SU-DHL-6 (cell line): Measurements from ENCODE around the gene EHBP1.

Experiments
- H2AFZ ChIP-seq: fragments of 200-600 bp; sonication (generic); 2 replicates; pipeline ENCODE4 v1.6.1; 2014; ENCODE audit warnings: low read depth, mild to moderate bottlenecking, moderate library complexity, mixed read lengths, antibody characterized with exemption, low read length; ENCODE audit not compliant: severe bottlenecking
- H3F3A ChIP-seq: fragments of 200-600 bp; shearing (Covaris generic); 2 replicates; pipeline ENCODE4 v1.6.0; 2016; ENCODE audit warnings: antibody characterized with exemption, mild to moderate bottlenecking; ENCODE audit not compliant: insufficient read depth
- H3K27ac ChIP-seq: fragments of 200-600 bp; sonication (generic); 2 replicates; pipeline ENCODE4 v1.5.1; 2016; ENCODE audit warnings: low read depth, mild to moderate bottlenecking, low read length, moderate library complexity, mixed read lengths
- H3K27me3 ChIP-seq: fragments of 200-600 bp; sonication (generic), shearing (Covaris generic); 2 replicates; pipeline ENCODE4 v1.6.0; 2014; ENCODE audit warnings: mild to moderate bottlenecking, low read length
- H3K36me3 ChIP-seq: fragments of 200-600 bp; sonication (generic); 2 replicates; pipeline ENCODE4 v1.6.1; 2014; ENCODE audit warnings: mild to moderate bottlenecking, low read length, mixed read lengths
- H3K4me2 ChIP-seq: fragments of 300-600, 200-600 bp; shearing (Covaris generic), sonication (generic); 2 replicates; pipeline ENCODE4 v1.6.0; 2014; ENCODE audit warnings: low read length, low read depth, mild to moderate bottlenecking; ENCODE audit not compliant: poor library complexity, severe bottlenecking
- H3K4me3 ChIP-seq: fragments of 200-600 bp; sonication (generic); 2 replicates; pipeline ENCODE4 v1.5.1; 2014; ENCODE audit warnings: antibody characterized with exemption, low read length, mild to moderate bottlenecking, mixed read lengths; ENCODE audit not compliant: insufficient read depth, poor library complexity, severe bottlenecking
- H3K79me2 ChIP-seq: fragments of 200-600 bp; sonication (generic); 2 replicates; pipeline ENCODE4 v1.6.1; 2014; ENCODE audit warnings: mild to moderate bottlenecking, low read length, moderate library complexity; ENCODE audit not compliant: insufficient read depth
- H3K9ac ChIP-seq: fragments of 200-600 bp; sonication (generic); 2 replicates; pipeline ENCODE4 v1.7.0; 2014; ENCODE audit warnings: mild to moderate bottlenecking, low read length
- H3K9me2 ChIP-seq: fragments of 200-600 bp; sonication (generic); replicated peaks from 2 replicates; pipeline ENCODE4 v1.6.1; 2014; ENCODE audit warnings: low read length; ENCODE audit not compliant: insufficient read depth
- H3K9me3 ChIP-seq: fragments of 200-600 bp; sonication (generic); 2 replicates; pipeline ENCODE4 v1.6.1; 2014; ENCODE audit warnings: low read length, mixed read lengths; ENCODE audit not compliant: insufficient read depth
- H4K20me1 ChIP-seq: fragments of 200-600 bp; sonication (generic); 2 replicates; pipeline ENCODE4 v1.6.1; 2014; ENCODE audit warnings: low read depth, mild to moderate bottlenecking, antibody characterized with exemption, low read length, moderate library complexity, mixed read lengths
- CTCF ChIP-seq: fragments of 200-600 bp; sonication (generic); IDR thresholded peaks from one replicate; pipeline ENCODE4 v1.5.1; 2017; ENCODE audit warnings: antibody characterized with exemption, mild to moderate bottlenecking, low read length, moderate library complexity; ENCODE audit not compliant: insufficient read depth, poor library complexity, severe bottlenecking
- EZH2phosphoT487 ChIP-seq: fragments of 200-600 bp; sonication (generic), shearing (Covaris generic); conservative IDR thresholded peaks from 2 replicates; pipeline ENCODE4 v1.6.1; 2018; ENCODE audit warnings: mild to moderate bottlenecking, antibody characterized with exemption, low read length, moderate library complexity, mixed read lengths

EHBP1 gene

GRCh38 chr2:62923881-62924280, 218.4 kb downstream of the EHBP1 start:
- Histone ChIP-seq H3K36me3 (0 out of 2 replicates have a peak, but pooled peaks cover 2% of the 10 kb centered on the region), H3K9me2 (no peaks in the 10 kb centered on the region), H3K27me3 (no peaks in the 10 kb centered on the region), H3K27ac (no peak overlapping the region), H3K4me2 (no peak overlapping the region), H2AFZ (no peak overlapping the region), H3K4me3 (no peak overlapping the region), H3K9ac (no peak overlapping the region), H3F3A (no peaks in the 10 kb centered on the region), H3K79me2 (no peaks in the 10 kb centered on the region), H3K9me3 (peaks cover 12% of the 10 kb centered on the region; the same call in 1 of the 2 replicates), H4K20me1 (no peaks in the 10 kb centered on the region)
- no peak for TF ChIP-seq CTCF
- no peak for TF ChIP-seq EZH2phosphoT487

GRCh38 chr2:62928015-62928414, 222.5 kb downstream of the EHBP1 start:
- Histone ChIP-seq H3K9ac (no peak overlapping the region), H2AFZ (no peak overlapping the region), H3F3A (no peaks in the 10 kb centered on the region), H3K27me3 (no peaks in the 10 kb centered on the region), H3K9me2 (no peaks in the 10 kb centered on the region), H3K9me3 (peaks cover 12% of the 10 kb centered on the region; the same call in 1 of the 2 replicates), H3K36me3 (0 out of 2 replicates have a peak, but pooled peaks cover 2% of the 10 kb centered on the region), H3K79me2 (no peaks in the 10 kb centered on the region), H3K27ac (no peak overlapping the region), H4K20me1 (no peaks in the 10 kb centered on the region), H3K4me2 (no peak overlapping the region), H3K4me3 (no peak overlapping the region)
- TF ChIP-seq EZH2phosphoT487 (no peak), CTCF (no peak)

- H3K9ac ChIP-seq, result no peak overlapping the region
- H3K36me3 ChIP-seq, result no peaks in the 10 kb centered on the region
- no peaks in the 10 kb centered on the region for H4K20me1 ChIP-seq
- H3K9me3 ChIP-seq, result no peaks in the 10 kb centered on the region
- H3F3A ChIP-seq, result no peaks in the 10 kb centered on the region
- no peak overlapping the region for H3K27ac ChIP-seq
- no peak overlapping the region for H2AFZ ChIP-seq
- H3K79me2 ChIP-seq, result no peaks in the 10 kb centered on the region
- TF ChIP-seq EZH2phosphoT487 (no peak), CTCF (no peak)
- no peaks in the 10 kb centered on the region for H3K27me3 ChIP-seq
- no peak overlapping the region for H3K4me2 ChIP-seq
- H3K9me2 ChIP-seq, result no peaks in the 10 kb centered on the region
- no peak overlapping the region for H3K4me3 ChIP-seq
Observed at GRCh38 chr2:62931536-62931935, 226.0 kb downstream of the EHBP1 start.
